Measurements from ENCODE around the gene CEP152.

The CEP152 gene

GRCh38 chr15:48834756-48835155 is 23.9 kb upstream of the CEP152 start:
- H3K4me1 ChIP-seq = no peaks in the 10 kb centered on the region
- no peak overlapping the region for H3K4me3 ChIP-seq (ENCODE audit: low read depth, low read length)
- no peaks in the 10 kb centered on the region for H3K27me3 ChIP-seq
- no peaks in the 10 kb centered on the region for H3K9me3 ChIP-seq
- TF ChIP-seq, protein P1, sequence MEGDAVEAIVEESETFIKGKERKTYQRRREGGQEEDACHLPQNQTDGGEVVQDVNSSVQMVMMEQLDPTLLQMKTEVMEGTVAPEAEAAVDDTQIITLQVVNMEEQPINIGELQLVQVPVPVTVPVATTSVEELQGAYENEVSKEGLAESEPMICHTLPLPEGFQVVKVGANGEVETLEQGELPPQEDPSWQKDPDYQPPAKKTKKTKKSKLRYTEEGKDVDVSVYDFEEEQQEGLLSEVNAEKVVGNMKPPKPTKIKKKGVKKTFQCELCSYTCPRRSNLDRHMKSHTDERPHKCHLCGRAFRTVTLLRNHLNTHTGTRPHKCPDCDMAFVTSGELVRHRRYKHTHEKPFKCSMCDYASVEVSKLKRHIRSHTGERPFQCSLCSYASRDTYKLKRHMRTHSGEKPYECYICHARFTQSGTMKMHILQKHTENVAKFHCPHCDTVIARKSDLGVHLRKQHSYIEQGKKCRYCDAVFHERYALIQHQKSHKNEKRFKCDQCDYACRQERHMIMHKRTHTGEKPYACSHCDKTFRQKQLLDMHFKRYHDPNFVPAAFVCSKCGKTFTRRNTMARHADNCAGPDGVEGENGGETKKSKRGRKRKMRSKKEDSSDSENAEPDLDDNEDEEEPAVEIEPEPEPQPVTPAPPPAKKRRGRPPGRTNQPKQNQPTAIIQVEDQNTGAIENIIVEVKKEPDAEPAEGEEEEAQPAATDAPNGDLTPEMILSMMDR (IDR thresholded peaks at IDR 0.05; ENCODE audit: low read depth, low read length) = no peak
- H3K36me3 ChIP-seq = no peaks in the 10 kb centered on the region
- no peak for DNase-seq

GRCh38 chr15:48833526-48834239 is 22.8 kb upstream of the CEP152 start:
- no peaks in the 10 kb centered on the region for H3K9me3 ChIP-seq

DNA sequence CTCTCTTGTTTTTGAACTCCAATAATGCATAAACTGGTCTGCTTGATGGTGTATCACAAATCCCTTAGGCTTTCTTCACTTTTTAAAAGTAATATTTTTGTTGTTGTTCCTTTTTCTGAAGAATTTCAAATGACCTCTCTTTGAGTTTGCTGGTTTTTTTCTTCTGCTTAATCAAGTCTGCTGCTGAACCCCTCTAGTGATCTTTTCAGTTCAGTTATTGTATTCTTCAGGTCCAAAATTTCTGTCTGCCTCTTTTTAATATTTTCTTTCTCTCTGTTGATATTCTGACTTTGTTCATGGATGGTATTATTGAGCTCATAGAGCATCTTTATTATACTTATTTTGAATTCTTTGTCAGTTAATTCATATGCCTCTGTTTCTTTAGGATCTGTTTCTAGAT is 21.8 kb upstream of the CEP152 start:
- Histone ChIP-seq H3K27me3 (no peaks in the 10 kb centered on the region), H3K9me3 (no peaks in the 10 kb centered on the region), H3K4me3 (ENCODE audit: low read depth, low read length) (no peak overlapping the region), H3K4me1 (no peaks in the 10 kb centered on the region), H3K36me3 (no peaks in the 10 kb centered on the region)
- no peak for DNase-seq
- TF ChIP-seq, protein P1 (IDR thresholded peaks at IDR 0.05; ENCODE audit: low read depth, low read length) = no peak

More at GRCh38 chr15:48833526-48834239, 22.8 kb upstream of the CEP152 start:
- Histone ChIP-seq H3K4me3 (ENCODE audit: low read depth, low read length) (no peak overlapping the region), H3K27me3 (no peaks in the 10 kb centered on the region), H3K36me3 (no peaks in the 10 kb centered on the region), H3K4me1 (no peaks in the 10 kb centered on the region)
- DNase-seq = no peak
- TF ChIP-seq, protein P1 (IDR thresholded peaks at IDR 0.05; ENCODE audit: low read depth, low read length) = no peak

GRCh38 chr15:48828906-48829305 is 18.0 kb upstream of the CEP152 start:
- no peak overlapping the region for H3K4me3 ChIP-seq (ENCODE audit: low read depth, low read length)
- TF ChIP-seq, protein P1 (IDR thresholded peaks at IDR 0.05; ENCODE audit: low read depth, low read length) = no peak
- H3K27me3 ChIP-seq = no peaks in the 10 kb centered on the region
- no peaks in the 10 kb centered on the region for H3K9me3 ChIP-seq
- no peaks in the 10 kb centered on the region for H3K36me3 ChIP-seq
- no peaks in the 10 kb centered on the region for H3K4me1 ChIP-seq
- DNase-seq = no peak

DNA sequence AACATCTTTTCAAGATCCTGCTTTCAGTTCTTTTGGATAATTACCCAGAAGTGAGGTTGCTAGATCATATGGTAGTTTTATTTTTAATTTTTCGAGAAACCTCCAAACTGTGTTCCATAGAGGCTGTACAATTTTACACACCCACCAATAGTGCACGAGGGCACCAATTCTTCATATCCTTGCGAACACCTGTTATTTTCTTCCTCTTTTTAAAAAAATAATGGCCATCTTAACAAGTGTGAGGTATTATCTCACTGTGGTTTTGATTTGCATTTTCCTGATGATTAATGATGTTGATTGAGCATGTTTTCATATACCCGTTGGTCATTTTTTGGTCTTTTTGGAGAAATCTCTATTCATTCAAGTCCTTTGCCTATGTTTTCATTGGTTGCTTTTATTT is 17.6 kb upstream of the CEP152 start:
- TF ChIP-seq, protein P1 (IDR thresholded peaks at IDR 0.05; ENCODE audit: low read depth, low read length) = no peak
- Histone ChIP-seq H3K4me1 (no peaks in the 10 kb centered on the region), H3K36me3 (no peaks in the 10 kb centered on the region), H3K4me3 (ENCODE audit: low read depth, low read length) (no peak overlapping the region), H3K27me3 (no peaks in the 10 kb centered on the region), H3K9me3 (no peaks in the 10 kb centered on the region)
- no peak for DNase-seq

- Histone ChIP-seq H3K9me3 (no peaks in the 10 kb centered on the region), H3K27me3 (no peaks in the 10 kb centered on the region), H3K4me1 (no peaks in the 10 kb centered on the region), H3K4me3 (ENCODE audit: low read depth, low read length) (no peak overlapping the region), H3K36me3 (no peaks in the 10 kb centered on the region)
- TF ChIP-seq, protein P1 (IDR thresholded peaks at IDR 0.05; ENCODE audit: low read depth, low read length) = no peak
- no peak for DNase-seq
Measured at GRCh38 chr15:48825075-48825474, 14.2 kb upstream of the CEP152 start.

Measured in BE2C (cell line).